ENCODE data around the gene KCNK1. TPM values are rescaled to one million over a fixed set of nuclear protein-coding genes. Genes with fewer than 3 reads are reported as not detected.

The KCNK1 gene
- total and polyA plus RNA-seq, 2 of the 4 experiments (the other 2 are of a cell fraction) = 0.90 to 1.6 TPM

- H2BK5ac ChIP-seq (ENCODE audit: low read depth, low read length, poor library complexity, severe bottlenecking) = no peak overlapping the region
- intact Hi-C loops (cut with micrococcal nuclease) = no loop called here
- H2BK120ac ChIP-seq (ENCODE audit: low read depth, low read length) = no peak overlapping the region
- ChIA-PET CTCF (no interaction called here), POLR2A (ENCODE audit: unreplicated experiment) (no interaction called here)
- H2BK15ac ChIP-seq (ENCODE audit: low read depth, low read length) = no peak overlapping the region
- H2AK9ac ChIP-seq (replicated peaks; ENCODE audit: low read depth, low read length, poor library complexity) = no peak overlapping the region
- no peak overlapping the region for H4K91ac ChIP-seq (ENCODE audit: insufficient read depth, low read depth, low read length)
- no peaks in the 10 kb centered on the region for H4K20me1 ChIP-seq (ENCODE audit: insufficient read depth, low read length)
- no peak for ATAC-seq (ENCODE audit: low read depth)
- H3K14ac ChIP-seq (replicated peaks; ENCODE audit: low read depth, low read length) = no peak overlapping the region
- no peak overlapping the region for H2AFZ ChIP-seq (replicated peaks; ENCODE audit: low read length, poor library complexity)
- no peak overlapping the region for H3K56ac ChIP-seq (ENCODE audit: extremely low read depth, insufficient read depth, low read length)
- H3K36me3 ChIP-seq (ENCODE audit: control insufficient read depth, insufficient read depth, low read length) = no peaks in the 10 kb centered on the region
- TF ChIP-seq POLR2A (IDR thresholded peaks at IDR 0.05; ENCODE audit: low read depth, low read length) (no peak), CHD1 (IDR thresholded peaks at IDR 0.05; ENCODE audit: low read depth, low read length) (no peak), SMC3 (IDR thresholded peaks at IDR 0.05; ENCODE audit: low read depth, low read length) (no peak), FOS (IDR thresholded peaks at IDR 0.05; ENCODE audit: low read depth, low read length) (no peak), ELK1 (IDR thresholded peaks at IDR 0.05; ENCODE audit: borderline replicate concordance, low read depth, low read length) (no peak), MXI1 (IDR thresholded peaks at IDR 0.05; ENCODE audit: borderline replicate concordance, low read depth, low read length) (no peak), RCOR1 (IDR thresholded peaks at IDR 0.05; ENCODE audit: insufficient replicate concordance, low read length) (no peak), RFX5 (IDR thresholded peaks at IDR 0.05; ENCODE audit: low read depth, low read length) (no peak), NFE2L2 (IDR thresholded peaks at IDR 0.05; ENCODE audit: low read depth, low read length) (no peak), CEBPB (IDR thresholded peaks at IDR 0.05; ENCODE audit: low read depth, low read length) (no peak), RAD21 (IDR thresholded peaks at IDR 0.05; ENCODE audit: low read length) (no peak)
- TF ChIP-seq, protein P1, sequence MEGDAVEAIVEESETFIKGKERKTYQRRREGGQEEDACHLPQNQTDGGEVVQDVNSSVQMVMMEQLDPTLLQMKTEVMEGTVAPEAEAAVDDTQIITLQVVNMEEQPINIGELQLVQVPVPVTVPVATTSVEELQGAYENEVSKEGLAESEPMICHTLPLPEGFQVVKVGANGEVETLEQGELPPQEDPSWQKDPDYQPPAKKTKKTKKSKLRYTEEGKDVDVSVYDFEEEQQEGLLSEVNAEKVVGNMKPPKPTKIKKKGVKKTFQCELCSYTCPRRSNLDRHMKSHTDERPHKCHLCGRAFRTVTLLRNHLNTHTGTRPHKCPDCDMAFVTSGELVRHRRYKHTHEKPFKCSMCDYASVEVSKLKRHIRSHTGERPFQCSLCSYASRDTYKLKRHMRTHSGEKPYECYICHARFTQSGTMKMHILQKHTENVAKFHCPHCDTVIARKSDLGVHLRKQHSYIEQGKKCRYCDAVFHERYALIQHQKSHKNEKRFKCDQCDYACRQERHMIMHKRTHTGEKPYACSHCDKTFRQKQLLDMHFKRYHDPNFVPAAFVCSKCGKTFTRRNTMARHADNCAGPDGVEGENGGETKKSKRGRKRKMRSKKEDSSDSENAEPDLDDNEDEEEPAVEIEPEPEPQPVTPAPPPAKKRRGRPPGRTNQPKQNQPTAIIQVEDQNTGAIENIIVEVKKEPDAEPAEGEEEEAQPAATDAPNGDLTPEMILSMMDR (conservative IDR thresholded peaks at IDR 0.05; ENCODE audit: low read depth, low read length) = no peak
- no peak overlapping the region for H3K4me2 ChIP-seq (ENCODE audit: low read depth, low read length)
- H3K9me3 ChIP-seq (ENCODE audit: control insufficient read depth, insufficient read depth, low read length) = peaks cover 4% of the 10 kb centered on the region; the same call in 1 of the 2 replicates
- WGBS, 2 experiments (ENCODE audit: extremely low coverage in 2 of 2, insufficient read length in 1 of 2) = 83% methylated on average over 1 of the region's 3 CpGs; no CpG with 5 or more reads in 1 of the 2 experiments
- H3K9me1 ChIP-seq (ENCODE audit: insufficient read depth, low read length) = no peaks in the 10 kb centered on the region
- no peak overlapping the region for H3K9ac ChIP-seq (ENCODE audit: low read depth, low read length)
- no peak overlapping the region for H2AK5ac ChIP-seq (ENCODE audit: low read depth, low read length)
- in situ Hi-C loops (cut with MboI; ENCODE audit: low sequenced_read_pairs) = no loop called here
- H4K8ac ChIP-seq (ENCODE audit: low read depth in 2 of 2, low read length in 2 of 2) = no peak overlapping the region
- no peak overlapping the region for H3K4ac ChIP-seq (ENCODE audit: low read depth, low read length)
- no peak overlapping the region for H2BK20ac ChIP-seq (ENCODE audit: low read depth, low read length)
- no peak overlapping the region for H4K5ac ChIP-seq (ENCODE audit: low read depth, low read length)
- H3K27ac ChIP-seq (ENCODE audit: insufficient read depth, low read length) = no peak overlapping the region
- no peak overlapping the region for H3K4me3 ChIP-seq (ENCODE audit: insufficient read depth, low read depth, low read length)
- H3K18ac ChIP-seq (ENCODE audit: low read depth, low read length) = no peak overlapping the region
- no peak for DNase-seq
- H3K23ac ChIP-seq (ENCODE audit: low read depth, low read length) = no peak overlapping the region
- BruUV-seq (replicated peaks) = no TSS peak
- H3K27me3 ChIP-seq (ENCODE audit: control insufficient read depth, insufficient read depth, low read length) = no peaks in the 10 kb centered on the region
- dilution Hi-C loops (cut with HindIII; ENCODE audit: low sequenced_read_pairs, unreplicated experiment) = no loop called here
- no peaks in the 10 kb centered on the region for H3K4me1 ChIP-seq (ENCODE audit: control insufficient read depth, insufficient read depth, low read length)
- no peaks in the 10 kb centered on the region for H3K79me1 ChIP-seq (ENCODE audit: low read depth in 1 of 2, low read length in 2 of 2)
Measured at GRCh38 chr1:233689017-233689747, 75.3 kb downstream of the KCNK1 start.

Data from IMR-90 (cell line).